H9 (cell line): Measurements from ENCODE around the gene EEF1AKMT3. TPM values are rescaled to one million over a fixed set of nuclear protein-coding genes. Genes with fewer than 3 reads are reported as not detected.

Source experiments
- DNase-seq: peaks from one replicate; pipeline ENCODE4 v3.0.0-alpha.2; 2017
- H2AFZ ChIP-seq: one replicate; pipeline ENCODE4 v1.6.1; 2013; ENCODE audit warnings: mild to moderate bottlenecking, low read length, control low read depth, moderate library complexity
- H2AK5ac ChIP-seq: 2 replicates; pipeline ENCODE4 v1.6.1; 2013; ENCODE audit warnings: low read length, control low read depth, mixed read lengths; ENCODE audit not compliant: insufficient read length
- H2BK120ac ChIP-seq: one replicate; pipeline ENCODE4 v1.6.1; 2013; ENCODE audit warnings: low read depth, mild to moderate bottlenecking, low read length, control low read depth, inconsistent platforms; ENCODE audit not compliant: poor library complexity, severe bottlenecking
- H2BK12ac ChIP-seq: 2 replicates; pipeline ENCODE4 v1.6.1; 2013; ENCODE audit warnings: low read length, control low read depth, mixed read lengths, low read depth; ENCODE audit not compliant: insufficient read length
- H2BK15ac ChIP-seq: 2 replicates; pipeline ENCODE4 v1.6.1; 2013; ENCODE audit warnings: low read depth, low read length, control low read depth
- H2BK20ac ChIP-seq: one replicate; pipeline ENCODE4 v1.6.1; 2013; ENCODE audit warnings: low read depth, mild to moderate bottlenecking, low read length, control low read depth, inconsistent platforms; ENCODE audit not compliant: poor library complexity, severe bottlenecking
- H2BK5ac ChIP-seq: 2 replicates; pipeline ENCODE4 v1.6.1; 2013; ENCODE audit warnings: low read length, control low read depth, mixed read lengths; ENCODE audit not compliant: insufficient read length
- H3K14ac ChIP-seq: 2 replicates; pipeline ENCODE4 v1.6.1; 2013; ENCODE audit warnings: low read length, control low read depth; ENCODE audit not compliant: insufficient read depth
- H3K18ac ChIP-seq: 2 replicates; pipeline ENCODE4 v1.6.1; 2013; ENCODE audit warnings: low read depth, mild to moderate bottlenecking, mixed read lengths, low read length, control low read depth; ENCODE audit not compliant: insufficient read length
- H3K23ac ChIP-seq: 2 replicates; pipeline ENCODE4 v1.6.1; 2013; ENCODE audit warnings: low read length, control low read depth, mixed read lengths, low read depth; ENCODE audit not compliant: insufficient read length
- H3K23me2 ChIP-seq: 2 replicates; pipeline ENCODE4 v1.6.1; 2013; ENCODE audit warnings: low read depth, mild to moderate bottlenecking, mixed read lengths, low read length, control low read depth; ENCODE audit not compliant: insufficient read length, poor library complexity, severe bottlenecking
- H3K27ac ChIP-seq: 2 replicates; pipeline ENCODE4 v1.5.1; 2013; ENCODE audit warnings: low read length, control low read depth, mixed read lengths, low read depth; ENCODE audit not compliant: insufficient read length
- H3K27me3 ChIP-seq: 2 replicates; pipeline ENCODE4 v1.6.1; 2013; ENCODE audit warnings: low read length, control low read depth, inconsistent platforms; ENCODE audit not compliant: insufficient read depth
- H3K4ac ChIP-seq: 2 replicates; pipeline ENCODE4 v1.6.1; 2013; ENCODE audit warnings: low read depth, mild to moderate bottlenecking, control low read depth, inconsistent platforms, low read length, moderate library complexity
- H3K4me1 ChIP-seq: 2 replicates; pipeline ENCODE4 v1.6.1; 2013; ENCODE audit warnings: low read length, control low read depth, inconsistent platforms; ENCODE audit not compliant: insufficient read depth
- H3K4me2 ChIP-seq: 2 replicates; pipeline ENCODE4 v1.6.1; 2013; ENCODE audit warnings: low read length, control low read depth, mixed read lengths; ENCODE audit not compliant: insufficient read length, insufficient read depth
- H3K56ac ChIP-seq: 2 replicates; pipeline ENCODE4 v1.6.1; 2013; ENCODE audit warnings: low read depth, mild to moderate bottlenecking, mixed read lengths, low read length, control low read depth; ENCODE audit not compliant: insufficient read length
- H3K79me1 ChIP-seq: 2 replicates; pipeline ENCODE4 v1.6.1; 2013; ENCODE audit warnings: low read depth, mild to moderate bottlenecking, moderate library complexity, low read length, control low read depth, inconsistent platforms; ENCODE audit not compliant: insufficient read depth, poor library complexity, severe bottlenecking
- H3K79me2 ChIP-seq: 2 replicates; pipeline ENCODE4 v1.6.1; 2013; ENCODE audit warnings: low read length, control low read depth, inconsistent platforms; ENCODE audit not compliant: insufficient read depth
- H3K9ac ChIP-seq: 2 replicates; pipeline ENCODE4 v1.6.1; 2013; ENCODE audit warnings: low read length, control low read depth, mixed read lengths; ENCODE audit not compliant: insufficient read length; ENCODE audit errors: extremely low read depth
- H3K9me3 ChIP-seq: one replicate; pipeline ENCODE4 v1.6.1; 2013; ENCODE audit warnings: low read depth, low read length, inconsistent platforms; ENCODE audit not compliant: control insufficient read depth
- H3T11ph ChIP-seq: one replicate; pipeline ENCODE4 v1.6.1; 2013; ENCODE audit warnings: mild to moderate bottlenecking, low read length, control low read depth, inconsistent platforms
- H4K20me1 ChIP-seq: one replicate; pipeline ENCODE4 v1.6.1; 2013; ENCODE audit not compliant: control insufficient read depth, insufficient read length, insufficient read depth
- H4K5ac ChIP-seq: 2 replicates; pipeline ENCODE4 v1.6.1; 2013; ENCODE audit warnings: low read depth, mild to moderate bottlenecking, mixed read lengths, low read length, control low read depth; ENCODE audit not compliant: insufficient read length
- H4K8ac ChIP-seq: replicated peaks from 2 replicates; pipeline ENCODE4 v1.6.1; 2013; ENCODE audit warnings: low read length, control low read depth, mixed read lengths, low read depth; ENCODE audit not compliant: insufficient read length
- H4K91ac ChIP-seq: 2 replicates; pipeline ENCODE4 v1.6.1; 2013; ENCODE audit warnings: low read depth, mild to moderate bottlenecking, moderate library complexity, mixed read lengths, low read length, control low read depth; ENCODE audit not compliant: insufficient read length
- H3K27ac Mint-ChIP-seq, 3 experiments: 2 replicates in 2 of 3; 3 replicates in 1 of 3; pipeline ENCODE4 v1.8.0; 2020 to 2021; ENCODE audit warnings: mixed read lengths in 3 of 3, mild to moderate bottlenecking in 1 of 3, moderate library complexity in 1 of 3
- H3K27me3 Mint-ChIP-seq: 2 replicates; pipeline ENCODE4 v1.8.0; 2021; ENCODE audit warnings: low read depth, mild to moderate bottlenecking, moderate library complexity, mixed read lengths
- H3K36me3 Mint-ChIP-seq, 3 experiments: 2 replicates in 2 of 3; 3 replicates in 1 of 3; pipeline ENCODE4 v1.8.0; 2020 to 2021; ENCODE audit warnings: low read depth in 3 of 3, mixed read lengths in 3 of 3; ENCODE audit not compliant: insufficient read depth in 1 of 3
- H3K4me1 Mint-ChIP-seq, 2 experiments: 2 replicates each; pipeline ENCODE4 v1.8.0; 2020; ENCODE audit warnings: mixed read lengths in 2 of 2
- H3K4me3 Mint-ChIP-seq, 2 experiments: 2 replicates in 1 of 2; 3 replicates in 1 of 2; pipeline ENCODE4 v1.8.0; 2020 to 2021; ENCODE audit warnings: mild to moderate bottlenecking in 2 of 2, mixed read lengths in 2 of 2, moderate library complexity in 1 of 2
- H3K9me3 Mint-ChIP-seq, 2 experiments: 2 replicates in 1 of 2; 3 replicates in 1 of 2; pipeline ENCODE4 v1.8.0; 2020; ENCODE audit warnings: mild to moderate bottlenecking in 2 of 2, mixed read lengths in 2 of 2, moderate library complexity in 1 of 2
- CTCF ChIP-seq: fragments of 200-600 bp; sonication (generic); conservative IDR thresholded peaks from 3 replicates; pipeline ENCODE4 v1.8.0; 2021; ENCODE audit warnings: antibody characterized with exemption, mild to moderate bottlenecking
- WGBS: extraction: QIAGEN DNeasy Blood & Tissue Kit; methylation state at CpG from one replicate; pipeline ENCODE4 v1.1.7; 2013; ENCODE audit warnings: missing lambda C conversion rate, low lambda C conversion rate, mixed read lengths; ENCODE audit not compliant: insufficient read length; ENCODE audit errors: extremely low coverage; 5-methylcytosine and 5-hydroxymethylcytosine counted together
- total RNA-seq: library from RNA; stranded (reverse); gene quantifications from 2 replicates; pipeline ENCODE4 v1.2.1, GENCODE V29; 2021

The EEF1AKMT3 gene
- total RNA-seq, 1 experiment from 2014 or later = 2.9 TPM

- Histone ChIP-seq H3K9ac (no peak overlapping the region), H2BK120ac (no peak overlapping the region), H3K27me3 (peaks cover 20% of the 10 kb centered on the region; the same call in 1 of the 2 replicates), H3K18ac (no peak overlapping the region), H3K79me2 (no peaks in the 10 kb centered on the region), H3K14ac (no peak overlapping the region), H3K56ac (no peak overlapping the region), H4K5ac (no peak overlapping the region), H2BK5ac (no peak overlapping the region), H3K4me1 (no peaks in the 10 kb centered on the region; the same call in 1 of the 2 replicates), H3K23me2 (peaks cover 14% of the 10 kb centered on the region), H3K4ac (no peak overlapping the region), H4K20me1 (no peaks in the 10 kb centered on the region), H3K9me3 (no peaks in the 10 kb centered on the region), H4K91ac (no peak overlapping the region), H3K4me2 (peak overlapping the region; percentile 96), H3T11ph (no peak overlapping the region), H2BK20ac (no peak overlapping the region), H2BK15ac (no peak overlapping the region), H3K79me1 (no peaks in the 10 kb centered on the region), H4K8ac (no peak overlapping the region), H2AFZ (no peak overlapping the region), H2BK12ac (no peak overlapping the region), H2AK5ac (no peak overlapping the region), H3K23ac (no peak overlapping the region), H3K27ac (no peak overlapping the region)
- DNase-seq = peak; percentile 57
- Mint-ChIP-seq H3K4me3 (peak overlapping the region; percentile 73 to 78), H3K36me3 (peaks cover 0 to 2% (median under 1%) of the 10 kb centered on the region in 3 experiments; a peak in 2 of 7 replicates), H3K4me1 (peaks cover 12 to 17% of the 10 kb centered on the region in 2 experiments), H3K27me3 (peaks cover 88% of the 10 kb centered on the region), H3K9me3 (no peaks in the 10 kb centered on the region; a peak in 1 of 5 replicates), H3K27ac (no peak overlapping the region)
- no peak for TF ChIP-seq CTCF
- WGBS = no CpG with 5 or more reads among the region's 76 CpGs
Observed at GRCh38 chr12:57726884-57727757, 45.3 kb upstream of the EEF1AKMT3 start.
